GM18505 (cell line): Measurements from ENCODE around the gene AQP2.

Experiments used
- ATAC-seq: cut with Tn5 transposase; IDR thresholded peaks from one replicate; pipeline ENCODE4 v1.9.1; 2021; ENCODE audit not compliant: unreplicated experiment
- POLR2A ChIP-seq: IDR thresholded peaks from 4 replicates; pipeline ENCODE4 v1.6.1; 2011; ENCODE audit warnings: borderline replicate concordance; ENCODE audit not compliant: insufficient read depth, insufficient read length; ENCODE audit errors: extremely low read depth

AQP2 gene

GRCh38 chr12:49967777-49968250 lies 17.3 kb downstream of the AQP2 start:
- no peak for TF ChIP-seq POLR2A
- ATAC-seq, result no peak

- no peak for TF ChIP-seq POLR2A
- ATAC-seq, result no peak
Observed at GRCh38 chr12:49968471-49968870, 17.9 kb downstream of the AQP2 start.

GRCh38 chr12:49969027-49969426 lies 18.5 kb downstream of the AQP2 start:
- TF ChIP-seq POLR2A, result no peak
- ATAC-seq, result no peak

- no peak for ATAC-seq
- no peak for TF ChIP-seq POLR2A
Observed at GRCh38 chr12:49969651-49970429, 19.3 kb downstream of the AQP2 start.

GRCh38 chr12:49970658-49971057 lies 20.1 kb downstream of the AQP2 start:
- ATAC-seq, result no peak
- no peak for TF ChIP-seq POLR2A

- no peak for ATAC-seq
- TF ChIP-seq POLR2A, result no peak
Observed at GRCh38 chr12:49971141-49971540, 20.6 kb downstream of the AQP2 start.

GRCh38 chr12:49972129-49972528 lies 21.6 kb downstream of the AQP2 start:
- ATAC-seq, result no peak
- no peak for TF ChIP-seq POLR2A

- no peak for TF ChIP-seq POLR2A
Observed at GRCh38 chr12:49972641-49973360, 22.3 kb downstream of the AQP2 start, which contains the start of gene AQP6. TSS of gene AQP6 (plus strand) at chr12:49972947. CDS start at chr12:49973174, 227 bp downstream.

GRCh38 chr12:49973361-49973830 lies 22.9 kb downstream of the AQP2 start:
- no peak for TF ChIP-seq POLR2A
- no peak for ATAC-seq

More at GRCh38 chr12:49972641-49973360, 22.3 kb downstream of the AQP2 start, which contains the start of gene AQP6:
- ATAC-seq, result no peak

- no peak for ATAC-seq
- no peak for TF ChIP-seq POLR2A
Observed at GRCh38 chr12:49974231-49974675, 23.7 kb downstream of the AQP2 start.

- no peak for ATAC-seq
- no peak for TF ChIP-seq POLR2A
Observed at GRCh38 chr12:49974677-49975317, 24.3 kb downstream of the AQP2 start.

- no peak for TF ChIP-seq POLR2A
- ATAC-seq, result no peak
Observed at GRCh38 chr12:49975318-49975761, 24.8 kb downstream of the AQP2 start.

- no peak for ATAC-seq
- no peak for TF ChIP-seq POLR2A
Observed at GRCh38 chr12:49976557-49976956, 26.0 kb downstream of the AQP2 start.
